Measurements from ENCODE around the gene MXD4.

DNA sequence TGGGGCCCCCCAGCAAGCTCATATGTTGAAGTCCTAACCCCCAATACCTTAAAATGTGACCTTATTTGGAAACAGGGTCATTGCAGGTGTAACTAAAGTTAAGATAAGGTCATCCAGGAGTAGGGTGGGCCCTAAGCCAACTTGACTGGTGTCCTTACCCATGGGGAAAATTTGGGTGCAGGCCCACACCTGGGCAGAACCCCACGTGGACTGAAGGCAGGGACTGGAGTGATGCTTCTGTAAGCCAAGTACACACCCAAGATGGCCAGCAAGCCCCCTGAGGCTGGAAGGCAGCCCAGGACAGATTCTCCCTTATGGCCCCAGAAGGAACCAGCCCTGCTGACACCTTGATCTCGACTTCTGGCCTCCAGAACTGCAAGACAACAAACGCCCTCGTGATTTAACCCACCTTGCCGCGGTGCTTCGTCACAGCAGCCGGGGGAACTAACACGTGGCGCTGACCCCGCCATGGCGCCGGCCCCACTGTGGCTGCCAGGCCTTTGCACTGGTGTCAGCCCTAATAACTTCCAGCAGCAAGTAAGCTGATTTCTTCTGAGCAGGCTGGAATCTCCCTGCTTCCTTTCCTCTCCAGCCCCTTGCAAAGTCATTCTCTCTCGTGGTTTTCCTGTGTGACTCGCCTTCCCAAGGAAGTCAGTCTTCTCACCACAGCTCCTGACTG, 23.2 kb upstream of the MXD4 start:
- TF ChIP-seq, protein P1, sequence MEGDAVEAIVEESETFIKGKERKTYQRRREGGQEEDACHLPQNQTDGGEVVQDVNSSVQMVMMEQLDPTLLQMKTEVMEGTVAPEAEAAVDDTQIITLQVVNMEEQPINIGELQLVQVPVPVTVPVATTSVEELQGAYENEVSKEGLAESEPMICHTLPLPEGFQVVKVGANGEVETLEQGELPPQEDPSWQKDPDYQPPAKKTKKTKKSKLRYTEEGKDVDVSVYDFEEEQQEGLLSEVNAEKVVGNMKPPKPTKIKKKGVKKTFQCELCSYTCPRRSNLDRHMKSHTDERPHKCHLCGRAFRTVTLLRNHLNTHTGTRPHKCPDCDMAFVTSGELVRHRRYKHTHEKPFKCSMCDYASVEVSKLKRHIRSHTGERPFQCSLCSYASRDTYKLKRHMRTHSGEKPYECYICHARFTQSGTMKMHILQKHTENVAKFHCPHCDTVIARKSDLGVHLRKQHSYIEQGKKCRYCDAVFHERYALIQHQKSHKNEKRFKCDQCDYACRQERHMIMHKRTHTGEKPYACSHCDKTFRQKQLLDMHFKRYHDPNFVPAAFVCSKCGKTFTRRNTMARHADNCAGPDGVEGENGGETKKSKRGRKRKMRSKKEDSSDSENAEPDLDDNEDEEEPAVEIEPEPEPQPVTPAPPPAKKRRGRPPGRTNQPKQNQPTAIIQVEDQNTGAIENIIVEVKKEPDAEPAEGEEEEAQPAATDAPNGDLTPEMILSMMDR (conservative IDR thresholded peaks at IDR 0.05; ENCODE audit: low read depth in 2 of 2), result no peak
- TF ChIP-seq CREB1 (CRISPR knock-in tag; IDR thresholded peaks at IDR 0.05; ENCODE audit: low read depth) (no peak), EZH2 (IDR thresholded peaks at IDR 0.05; ENCODE audit: low read depth, unreplicated experiment) (no peak), EZH2phosphoT487 (IDR thresholded peaks at IDR 0.05; ENCODE audit: unreplicated experiment) (no peak), JUNB (IDR thresholded peaks at IDR 0.05; ENCODE audit: unreplicated experiment) (no peak), POLR2AphosphoS5 (IDR thresholded peaks at IDR 0.05; ENCODE audit: low read depth) (no peak), ZNF331 (CRISPR knock-in tag; IDR thresholded peaks at IDR 0.05; ENCODE audit: low read depth) (no peak), ZNF114 (CRISPR knock-in tag; IDR thresholded peaks at IDR 0.05) (no peak), STAT1 (IDR thresholded peaks at IDR 0.05; ENCODE audit: unreplicated experiment) (no peak), NANOG (IDR thresholded peaks at IDR 0.05; ENCODE audit: borderline replicate concordance) (no peak)
- TF ChIP-seq, protein P2, sequence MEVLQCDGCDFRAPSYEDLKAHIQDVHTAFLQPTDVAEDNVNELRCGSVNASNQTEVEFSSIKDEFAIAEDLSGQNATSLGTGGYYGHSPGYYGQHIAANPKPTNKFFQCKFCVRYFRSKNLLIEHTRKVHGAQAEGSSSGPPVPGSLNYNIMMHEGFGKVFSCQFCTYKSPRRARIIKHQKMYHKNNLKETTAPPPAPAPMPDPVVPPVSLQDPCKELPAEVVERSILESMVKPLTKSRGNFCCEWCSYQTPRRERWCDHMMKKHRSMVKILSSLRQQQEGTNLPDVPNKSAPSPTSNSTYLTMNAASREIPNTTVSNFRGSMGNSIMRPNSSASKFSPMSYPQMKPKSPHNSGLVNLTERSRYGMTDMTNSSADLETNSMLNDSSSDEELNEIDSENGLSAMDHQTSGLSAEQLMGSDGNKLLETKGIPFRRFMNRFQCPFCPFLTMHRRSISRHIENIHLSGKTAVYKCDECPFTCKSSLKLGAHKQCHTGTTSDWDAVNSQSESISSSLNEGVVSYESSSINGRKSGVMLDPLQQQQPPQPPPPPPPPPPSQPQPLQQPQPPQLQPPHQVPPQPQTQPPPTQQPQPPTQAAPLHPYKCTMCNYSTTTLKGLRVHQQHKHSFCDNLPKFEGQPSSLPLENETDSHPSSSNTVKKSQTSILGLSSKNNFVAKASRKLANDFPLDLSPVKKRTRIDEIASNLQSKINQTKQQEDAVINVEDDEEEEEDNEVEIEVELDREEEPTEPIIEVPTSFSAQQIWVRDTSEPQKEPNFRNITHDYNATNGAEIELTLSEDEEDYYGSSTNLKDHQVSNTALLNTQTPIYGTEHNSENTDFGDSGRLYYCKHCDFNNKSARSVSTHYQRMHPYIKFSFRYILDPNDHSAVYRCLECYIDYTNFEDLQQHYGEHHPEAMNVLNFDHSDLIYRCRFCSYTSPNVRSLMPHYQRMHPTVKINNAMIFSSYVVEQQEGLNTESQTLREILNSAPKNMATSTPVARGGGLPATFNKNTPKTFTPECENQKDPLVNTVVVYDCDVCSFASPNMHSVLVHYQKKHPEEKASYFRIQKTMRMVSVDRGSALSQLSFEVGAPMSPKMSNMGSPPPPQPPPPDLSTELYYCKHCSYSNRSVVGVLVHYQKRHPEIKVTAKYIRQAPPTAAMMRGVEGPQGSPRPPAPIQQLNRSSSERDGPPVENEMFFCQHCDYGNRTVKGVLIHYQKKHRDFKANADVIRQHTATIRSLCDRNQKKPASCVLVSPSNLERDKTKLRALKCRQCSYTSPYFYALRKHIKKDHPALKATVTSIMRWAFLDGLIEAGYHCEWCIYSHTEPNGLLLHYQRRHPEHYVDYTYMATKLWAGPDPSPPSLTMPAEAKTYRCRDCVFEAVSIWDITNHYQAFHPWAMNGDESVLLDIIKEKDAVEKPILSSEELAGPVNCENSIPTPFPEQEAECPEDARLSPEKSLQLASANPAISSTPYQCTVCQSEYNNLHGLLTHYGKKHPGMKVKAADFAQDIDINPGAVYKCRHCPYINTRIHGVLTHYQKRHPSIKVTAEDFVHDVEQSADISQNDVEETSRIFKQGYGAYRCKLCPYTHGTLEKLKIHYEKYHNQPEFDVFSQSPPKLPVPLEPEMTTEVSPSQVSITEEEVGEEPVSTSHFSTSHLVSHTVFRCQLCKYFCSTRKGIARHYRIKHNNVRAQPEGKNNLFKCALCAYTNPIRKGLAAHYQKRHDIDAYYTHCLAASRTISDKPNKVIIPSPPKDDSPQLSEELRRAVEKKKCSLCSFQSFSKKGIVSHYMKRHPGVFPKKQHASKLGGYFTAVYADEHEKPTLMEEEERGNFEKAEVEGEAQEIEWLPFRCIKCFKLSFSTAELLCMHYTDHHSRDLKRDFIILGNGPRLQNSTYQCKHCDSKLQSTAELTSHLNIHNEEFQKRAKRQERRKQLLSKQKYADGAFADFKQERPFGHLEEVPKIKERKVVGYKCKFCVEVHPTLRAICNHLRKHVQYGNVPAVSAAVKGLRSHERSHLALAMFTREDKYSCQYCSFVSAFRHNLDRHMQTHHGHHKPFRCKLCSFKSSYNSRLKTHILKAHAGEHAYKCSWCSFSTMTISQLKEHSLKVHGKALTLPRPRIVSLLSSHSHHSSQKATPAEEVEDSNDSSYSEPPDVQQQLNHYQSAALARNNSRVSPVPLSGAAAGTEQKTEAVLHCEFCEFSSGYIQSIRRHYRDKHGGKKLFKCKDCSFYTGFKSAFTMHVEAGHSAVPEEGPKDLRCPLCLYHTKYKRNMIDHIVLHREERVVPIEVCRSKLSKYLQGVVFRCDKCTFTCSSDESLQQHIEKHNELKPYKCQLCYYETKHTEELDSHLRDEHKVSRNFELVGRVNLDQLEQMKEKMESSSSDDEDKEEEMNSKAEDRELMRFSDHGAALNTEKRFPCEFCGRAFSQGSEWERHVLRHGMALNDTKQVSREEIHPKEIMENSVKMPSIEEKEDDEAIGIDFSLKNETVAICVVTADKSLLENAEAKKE (CRISPR knock-in tag; IDR thresholded peaks at IDR 0.05), result no peak
- TF ChIP-seq, protein P3, sequence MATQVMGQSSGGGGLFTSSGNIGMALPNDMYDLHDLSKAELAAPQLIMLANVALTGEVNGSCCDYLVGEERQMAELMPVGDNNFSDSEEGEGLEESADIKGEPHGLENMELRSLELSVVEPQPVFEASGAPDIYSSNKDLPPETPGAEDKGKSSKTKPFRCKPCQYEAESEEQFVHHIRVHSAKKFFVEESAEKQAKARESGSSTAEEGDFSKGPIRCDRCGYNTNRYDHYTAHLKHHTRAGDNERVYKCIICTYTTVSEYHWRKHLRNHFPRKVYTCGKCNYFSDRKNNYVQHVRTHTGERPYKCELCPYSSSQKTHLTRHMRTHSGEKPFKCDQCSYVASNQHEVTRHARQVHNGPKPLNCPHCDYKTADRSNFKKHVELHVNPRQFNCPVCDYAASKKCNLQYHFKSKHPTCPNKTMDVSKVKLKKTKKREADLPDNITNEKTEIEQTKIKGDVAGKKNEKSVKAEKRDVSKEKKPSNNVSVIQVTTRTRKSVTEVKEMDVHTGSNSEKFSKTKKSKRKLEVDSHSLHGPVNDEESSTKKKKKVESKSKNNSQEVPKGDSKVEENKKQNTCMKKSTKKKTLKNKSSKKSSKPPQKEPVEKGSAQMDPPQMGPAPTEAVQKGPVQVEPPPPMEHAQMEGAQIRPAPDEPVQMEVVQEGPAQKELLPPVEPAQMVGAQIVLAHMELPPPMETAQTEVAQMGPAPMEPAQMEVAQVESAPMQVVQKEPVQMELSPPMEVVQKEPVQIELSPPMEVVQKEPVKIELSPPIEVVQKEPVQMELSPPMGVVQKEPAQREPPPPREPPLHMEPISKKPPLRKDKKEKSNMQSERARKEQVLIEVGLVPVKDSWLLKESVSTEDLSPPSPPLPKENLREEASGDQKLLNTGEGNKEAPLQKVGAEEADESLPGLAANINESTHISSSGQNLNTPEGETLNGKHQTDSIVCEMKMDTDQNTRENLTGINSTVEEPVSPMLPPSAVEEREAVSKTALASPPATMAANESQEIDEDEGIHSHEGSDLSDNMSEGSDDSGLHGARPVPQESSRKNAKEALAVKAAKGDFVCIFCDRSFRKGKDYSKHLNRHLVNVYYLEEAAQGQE (IDR thresholded peaks at IDR 0.05; ENCODE audit: unreplicated experiment), result no peak
- TF ChIP-seq, protein P4, sequence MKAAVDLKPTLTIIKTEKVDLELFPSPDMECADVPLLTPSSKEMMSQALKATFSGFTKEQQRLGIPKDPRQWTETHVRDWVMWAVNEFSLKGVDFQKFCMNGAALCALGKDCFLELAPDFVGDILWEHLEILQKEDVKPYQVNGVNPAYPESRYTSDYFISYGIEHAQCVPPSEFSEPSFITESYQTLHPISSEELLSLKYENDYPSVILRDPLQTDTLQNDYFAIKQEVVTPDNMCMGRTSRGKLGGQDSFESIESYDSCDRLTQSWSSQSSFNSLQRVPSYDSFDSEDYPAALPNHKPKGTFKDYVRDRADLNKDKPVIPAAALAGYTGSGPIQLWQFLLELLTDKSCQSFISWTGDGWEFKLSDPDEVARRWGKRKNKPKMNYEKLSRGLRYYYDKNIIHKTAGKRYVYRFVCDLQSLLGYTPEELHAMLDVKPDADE (IDR thresholded peaks at IDR 0.05), result no peak
